Measurements from ENCODE around the gene STUB1. TPM values are rescaled to one million over a fixed set of nuclear protein-coding genes. Genes with fewer than 3 reads are reported as not detected.
A peak's percentile ranks its signal among the peaks of the same experiment; 100 is the strongest.

The STUB1 gene
- total and polyA plus RNA-seq, 2 donors (not counting 3 experiments of a cell fraction or from before 2014, with no cell fraction given): 107 to 147 TPM

DNA sequence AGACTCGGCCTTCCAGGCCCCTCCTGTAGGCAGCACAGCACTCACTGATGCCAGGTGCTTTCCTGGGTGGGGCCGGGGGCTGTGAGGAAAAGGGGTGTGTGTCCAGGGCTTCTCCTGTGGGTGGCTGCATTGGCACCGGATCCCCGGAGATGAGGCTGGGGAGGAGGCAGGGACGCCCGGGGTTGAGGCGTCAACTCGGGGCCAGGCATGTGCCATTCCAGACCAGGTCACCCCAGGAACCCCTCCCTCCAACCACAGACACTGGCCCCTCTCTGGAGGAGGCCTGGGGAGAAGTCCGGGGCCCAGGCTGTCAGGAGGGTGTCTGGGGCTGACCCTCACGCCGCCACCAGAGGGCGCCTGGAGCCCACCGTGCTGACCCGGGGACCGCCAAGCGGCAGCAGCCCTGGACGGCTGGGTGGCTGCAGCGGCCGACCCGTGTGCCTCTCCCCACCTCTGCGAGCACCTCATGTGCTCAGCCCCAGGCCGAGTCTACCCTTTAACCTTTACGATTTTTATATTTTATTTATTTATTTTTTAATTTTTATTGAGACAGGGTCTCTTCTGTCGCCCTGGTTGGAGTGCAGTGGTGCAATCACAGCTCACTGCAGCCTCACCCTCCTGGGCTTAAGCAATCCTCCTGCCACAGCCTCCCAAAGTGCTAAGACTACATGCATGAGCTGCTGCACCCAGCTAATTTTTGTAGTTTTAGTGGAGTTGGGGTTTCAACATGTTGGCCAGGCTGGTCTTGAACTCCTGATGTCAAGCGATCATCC is 31.5 kb downstream of the STUB1 start:
- Histone ChIP-seq H3K9me3 (replicated peaks; ENCODE audit: control insufficient read depth, insufficient read depth, low read length) (no peaks in the 10 kb centered on the region), H3K36me3 (ENCODE audit: control insufficient read depth in 2 of 2, extremely low read depth in 1 of 2, insufficient read depth in 2 of 2, low read length in 2 of 2) (no peaks in the 10 kb centered on the region), H3K4me3 (replicated peaks in 1 of 3; ENCODE audit: insufficient read depth in 1 of 3, low read depth in 1 of 3, low read length in 3 of 3) (no peak overlapping the region), H3K9ac (replicated peaks; ENCODE audit: extremely low read depth, insufficient read depth, low read length) (no peak overlapping the region), H3K4me2 (ENCODE audit: insufficient read depth, low read length) (no peak overlapping the region), H3K27ac (ENCODE audit: insufficient read depth, low read depth, low read length) (no peak overlapping the region), H3K9me1 (replicated peaks; ENCODE audit: control insufficient read depth, extremely low read depth, insufficient read depth, low read length) (no peaks in the 10 kb centered on the region), H3K4me1 (ENCODE audit: control insufficient read depth, extremely low read depth, insufficient read depth, low read length) (peaks cover 10% of the 10 kb centered on the region), H2AFZ (ENCODE audit: low read depth, low read length) (no peak overlapping the region), H3K27me3 (ENCODE audit: control insufficient read depth in 2 of 2, insufficient read depth in 2 of 2, low read length in 2 of 2) (peaks cover 5 to 10% of the 10 kb centered on the region in 2 experiments), H3K79me2 (ENCODE audit: control insufficient read depth, insufficient read depth, low read length) (no peaks in the 10 kb centered on the region), H4K20me1 (replicated peaks; ENCODE audit: control insufficient read depth, extremely low read depth, insufficient read depth, low read length) (no peaks in the 10 kb centered on the region)
- DNase-seq (ENCODE audit: low read depth, low spot score) (peak; percentile 55), FAIRE-seq (peak; percentile 40)
- dilution Hi-C loops (cut with MboI; ENCODE audit: extremely low pct_ligation_motif_present, low sequenced_read_pairs): no loop called here
- BruUV-seq (replicated peaks): no TSS peak
- intact Hi-C loops (cut with micrococcal nuclease): loop anchor here (1.0 to 2.0 kb wide), 3 partner anchors 30 to 343 kb away; no protein-coding TSS in a partner anchor
- ChIA-PET POLR2A (no interaction called here), CTCF (interaction anchor here (0.8 to 3.0 kb wide), 15 partner anchors 9 to 345 kb away, joined by 3 to 67 read pairs (median 5); partner anchors contain the start of genes ANTKMT, CHTF18, HAGHL and RPUSD1)
- no peak for TF ChIP-seq MYC (IDR thresholded peaks at IDR 0.05; ENCODE audit: low read depth, low read length)
- TF ChIP-seq, protein P1, sequence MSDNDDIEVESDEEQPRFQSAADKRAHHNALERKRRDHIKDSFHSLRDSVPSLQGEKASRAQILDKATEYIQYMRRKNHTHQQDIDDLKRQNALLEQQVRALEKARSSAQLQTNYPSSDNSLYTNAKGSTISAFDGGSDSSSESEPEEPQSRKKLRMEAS (IDR thresholded peaks at IDR 0.05; ENCODE audit: insufficient read depth, insufficient read length): no peak
- TF ChIP-seq JUN (IDR thresholded peaks at IDR 0.05; ENCODE audit: borderline replicate concordance, insufficient read depth, insufficient read length, low read depth): no peak
- TF ChIP-seq, protein P2, sequence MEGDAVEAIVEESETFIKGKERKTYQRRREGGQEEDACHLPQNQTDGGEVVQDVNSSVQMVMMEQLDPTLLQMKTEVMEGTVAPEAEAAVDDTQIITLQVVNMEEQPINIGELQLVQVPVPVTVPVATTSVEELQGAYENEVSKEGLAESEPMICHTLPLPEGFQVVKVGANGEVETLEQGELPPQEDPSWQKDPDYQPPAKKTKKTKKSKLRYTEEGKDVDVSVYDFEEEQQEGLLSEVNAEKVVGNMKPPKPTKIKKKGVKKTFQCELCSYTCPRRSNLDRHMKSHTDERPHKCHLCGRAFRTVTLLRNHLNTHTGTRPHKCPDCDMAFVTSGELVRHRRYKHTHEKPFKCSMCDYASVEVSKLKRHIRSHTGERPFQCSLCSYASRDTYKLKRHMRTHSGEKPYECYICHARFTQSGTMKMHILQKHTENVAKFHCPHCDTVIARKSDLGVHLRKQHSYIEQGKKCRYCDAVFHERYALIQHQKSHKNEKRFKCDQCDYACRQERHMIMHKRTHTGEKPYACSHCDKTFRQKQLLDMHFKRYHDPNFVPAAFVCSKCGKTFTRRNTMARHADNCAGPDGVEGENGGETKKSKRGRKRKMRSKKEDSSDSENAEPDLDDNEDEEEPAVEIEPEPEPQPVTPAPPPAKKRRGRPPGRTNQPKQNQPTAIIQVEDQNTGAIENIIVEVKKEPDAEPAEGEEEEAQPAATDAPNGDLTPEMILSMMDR (IDR thresholded peaks at IDR 0.05; ENCODE audit: extremely low read depth in 1 of 2, insufficient read depth in 1 of 2, low read depth in 1 of 2, low read length in 2 of 2): peak; percentile 89 to 99

All from endothelial cell of umbilical vein (primary cell).